ENCODE measurements around the gene AKAP6. TPM values are rescaled to one million over a fixed set of nuclear protein-coding genes. Genes with fewer than 3 reads are reported as not detected.

AKAP6 gene
- total and polyA plus RNA-seq, 2 of the 8 experiments (the other 6 are each of a cell fraction or from before 2014, with no cell fraction given) = 0.09 to 0.89 TPM

DNA sequence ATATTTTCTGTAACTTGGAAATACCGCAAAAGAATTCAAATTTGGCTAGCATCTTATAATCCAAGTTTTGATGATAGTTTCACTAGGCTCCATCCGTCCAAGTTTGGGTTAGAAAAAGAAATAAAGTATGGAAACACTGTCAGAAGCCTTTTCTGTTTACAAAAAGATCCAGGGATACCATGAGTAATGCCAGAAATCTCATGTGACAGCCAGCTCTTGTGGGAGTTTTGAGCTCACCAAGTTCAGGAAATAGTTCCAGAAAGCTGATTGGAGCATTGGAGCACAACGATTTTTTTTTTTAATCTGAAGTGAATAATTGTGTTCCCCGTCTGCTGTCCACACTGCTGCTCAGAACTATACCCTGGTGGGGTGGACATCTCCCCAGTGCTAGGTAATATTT, 379.9 kb downstream of the AKAP6 start (continued):
- TF ChIP-seq TBP (IDR thresholded peaks at IDR 0.05; ENCODE audit: low read depth, low read length) = no peak
- no peak for TF ChIP-seq POU5F1 (IDR thresholded peaks at IDR 0.05; ENCODE audit: low read depth, low read length)
- no peak for TF ChIP-seq CHD1 (IDR thresholded peaks at IDR 0.05; ENCODE audit: low read depth, low read length)
- TF ChIP-seq CBX8 (IDR thresholded peaks at IDR 0.05; ENCODE audit: borderline replicate concordance, low read depth, low read length) = no peak
